Muscle of leg (tissue), 11 donors: ENCODE measurements around the gene ABCC3. TPM values are rescaled to one million over a fixed set of nuclear protein-coding genes. Genes with fewer than 3 reads are reported as not detected.
"Not testable (repeated sequence)": the region's sequence is repeated elsewhere in the genome, so short reads cannot be mapped to it uniquely, and the experiment has no call there.

Experiments
- DNase-seq: peaks from one replicate; pipeline ENCODE4 v3.0.0; 2013
- H3K27ac ChIP-seq: one replicate; pipeline ENCODE4 v1.5.1; 2013; ENCODE audit warnings: mild to moderate bottlenecking, low read length, control low read depth
- H3K27me3 ChIP-seq: one replicate; pipeline ENCODE4 v1.6.1; 2013; ENCODE audit warnings: low read length; ENCODE audit not compliant: control insufficient read depth, insufficient read depth
- H3K36me3 ChIP-seq: one replicate; pipeline ENCODE4 v1.6.1; 2013; ENCODE audit warnings: low read length; ENCODE audit not compliant: control insufficient read depth, insufficient read depth
- H3K4me1 ChIP-seq: one replicate; pipeline ENCODE4 v1.6.1; 2013; ENCODE audit warnings: low read length; ENCODE audit not compliant: control insufficient read depth, insufficient read depth
- H3K4me3 ChIP-seq: one replicate; pipeline ENCODE4 v1.5.1; 2013; ENCODE audit warnings: low read length, control low read depth
- H3K9me3 ChIP-seq: replicated peaks from 2 replicates; pipeline ENCODE4 v1.6.1; 2013; ENCODE audit warnings: low read depth, low read length; ENCODE audit not compliant: control insufficient read depth
- WGBS: methylation state at CpG from one replicate; pipeline ENCODE4 v1.1.5; 2013; ENCODE audit warnings: missing lambda C conversion rate; ENCODE audit not compliant: insufficient coverage; 5-methylcytosine and 5-hydroxymethylcytosine counted together
- polyA plus RNA-seq, 8 donors: library from polyadenylated mRNA; unstranded; fragments of 120-200 nt; gene quantifications; one replicate each; pipeline versions ENCODE4 v1.2.1 to v1.2.3, GENCODE V29; 2013; ENCODE audit warnings: inconsistent platforms in 1 of 8, low replicate concordance in 1 of 8; ENCODE audit not compliant: insufficient read length in 8 of 8, insufficient read depth in 1 of 8
- total RNA-seq: library from RNA; stranded (reverse); fragments of 120-200 nt; gene quantifications from one replicate; pipeline ENCODE4 v1.2.4, GENCODE V29; 2013

ABCC3 gene
- total and polyA plus RNA-seq, 9 donors: 0.24 to 8.0 (median 0.39) TPM

DNA sequence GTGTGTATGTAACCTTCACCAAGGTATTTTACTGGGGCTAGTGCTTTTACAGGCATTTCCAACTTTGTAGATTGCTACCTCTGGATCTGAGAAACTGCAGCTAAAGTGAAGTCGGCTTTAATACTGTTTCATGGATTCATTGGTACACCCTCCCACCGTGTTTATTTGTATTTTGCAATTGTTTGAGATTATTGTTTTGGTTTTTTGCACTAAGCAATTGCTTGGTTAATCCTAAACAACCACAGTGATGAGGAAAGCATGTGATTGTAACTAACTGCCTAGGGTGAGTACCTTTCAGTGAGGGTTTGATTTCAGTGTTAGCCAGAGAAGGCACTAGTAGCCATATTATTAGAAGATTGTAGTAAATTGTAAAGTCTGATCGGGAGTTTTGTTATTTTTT is 88.1 kb downstream of the ABCC3 start:
- WGBS: no CpG with 5 or more reads among the region's 3 CpGs
- Histone ChIP-seq H3K36me3 (no peaks in the 10 kb centered on the region), H3K27me3 (no peaks in the 10 kb centered on the region), H3K27ac (no peak overlapping the region), H3K9me3 (no peaks in the 10 kb centered on the region), H3K4me3 (no peak overlapping the region), H3K4me1 (peaks cover 11% of the 10 kb centered on the region)
- no peak for DNase-seq

DNA sequence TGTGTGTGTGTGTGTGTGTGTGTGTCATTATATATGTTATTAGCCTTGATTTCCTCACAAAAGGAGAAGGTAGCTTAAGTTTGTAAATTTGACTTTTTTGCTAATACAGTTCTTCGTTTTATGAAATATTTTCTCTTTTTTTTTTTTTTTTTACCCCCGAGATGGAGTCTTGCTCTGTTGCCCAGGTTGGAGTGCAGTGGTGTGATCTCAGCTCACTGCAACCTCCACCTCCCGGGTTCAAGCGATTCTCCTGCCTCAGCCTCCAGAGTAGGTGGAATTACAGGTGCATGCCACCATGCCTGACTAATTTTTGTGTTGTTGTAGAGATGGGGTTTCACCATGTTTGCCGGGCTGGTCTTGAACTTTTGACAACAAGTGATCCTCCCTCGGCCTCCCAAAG is 89.9 kb downstream of the ABCC3 start:
- H3K27ac ChIP-seq, H3K4me1 ChIP-seq, DNase-seq, H3K36me3 ChIP-seq, H3K27me3 ChIP-seq, H3K9me3 ChIP-seq, H3K4me3 ChIP-seq: not testable (repeated sequence)
- 92% methylated on average over 2 of the region's 6 CpGs for WGBS

DNA sequence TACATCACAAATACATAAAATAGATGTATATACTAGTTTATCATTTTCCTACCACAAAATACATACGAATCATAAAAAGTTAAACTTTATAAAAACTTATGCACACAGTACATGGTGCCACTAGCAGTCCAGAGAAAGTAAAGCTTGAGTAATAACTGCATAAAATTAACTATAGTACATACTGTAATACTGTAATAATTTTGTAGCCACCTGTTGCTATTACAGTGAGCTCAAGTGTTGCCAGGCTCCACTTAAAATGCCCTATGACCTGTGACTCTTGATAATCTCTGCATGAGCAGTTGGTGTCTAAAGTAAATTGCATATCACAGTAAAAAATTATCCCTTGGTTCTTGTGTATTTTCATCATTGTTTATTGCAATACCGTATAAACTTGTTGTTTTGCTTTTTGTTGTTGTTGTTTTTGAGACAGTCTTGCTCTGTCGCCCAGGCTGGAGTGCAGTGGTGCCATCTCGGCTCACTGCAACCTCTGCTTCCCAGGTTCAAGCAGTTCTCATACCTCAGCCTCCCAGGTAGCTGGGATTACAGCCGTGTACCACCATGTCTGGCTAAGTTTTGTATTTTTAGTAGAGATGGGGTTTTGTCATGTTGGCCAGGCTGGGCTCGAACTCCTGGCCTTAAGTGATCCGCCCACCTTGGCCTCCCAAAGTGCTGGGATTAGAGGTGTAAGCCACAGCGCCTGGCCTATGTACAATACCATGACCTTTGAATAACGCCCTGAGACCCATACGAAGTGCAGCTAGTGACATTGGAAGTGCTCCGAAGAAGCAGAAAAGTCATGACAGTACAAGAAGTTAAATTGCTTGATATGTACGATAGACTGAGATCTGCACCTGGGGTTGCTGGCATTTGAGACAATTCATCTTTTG is 91.3 kb downstream of the ABCC3 start:
- Histone ChIP-seq H3K36me3 (no peaks in the 10 kb centered on the region), H3K27ac (no peak overlapping the region), H3K9me3 (no peaks in the 10 kb centered on the region), H3K27me3 (no peaks in the 10 kb centered on the region), H3K4me1 (peaks cover 6% of the 10 kb centered on the region), H3K4me3 (no peak overlapping the region)
- DNase-seq: no peak
- WGBS: 70% methylated on average over 6 of the region's 12 CpGs

DNA sequence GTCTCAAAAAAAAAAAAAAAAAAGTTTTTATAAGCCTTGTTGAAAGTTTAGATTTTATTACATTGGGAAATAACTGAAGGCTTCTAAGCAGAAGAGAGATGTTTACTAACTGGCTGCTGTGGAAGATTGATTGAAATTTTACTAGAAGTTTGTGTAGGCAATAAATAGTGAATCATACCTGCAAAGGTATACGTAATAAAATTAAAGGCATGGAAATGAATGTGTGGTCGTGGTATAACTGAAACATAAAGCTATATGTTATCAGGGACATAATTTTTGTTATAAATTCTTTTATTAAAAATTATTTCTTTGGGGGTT is 93.4 kb downstream of the ABCC3 start:
- peaks cover 3% of the 10 kb centered on the region for H3K4me1 ChIP-seq

DNA sequence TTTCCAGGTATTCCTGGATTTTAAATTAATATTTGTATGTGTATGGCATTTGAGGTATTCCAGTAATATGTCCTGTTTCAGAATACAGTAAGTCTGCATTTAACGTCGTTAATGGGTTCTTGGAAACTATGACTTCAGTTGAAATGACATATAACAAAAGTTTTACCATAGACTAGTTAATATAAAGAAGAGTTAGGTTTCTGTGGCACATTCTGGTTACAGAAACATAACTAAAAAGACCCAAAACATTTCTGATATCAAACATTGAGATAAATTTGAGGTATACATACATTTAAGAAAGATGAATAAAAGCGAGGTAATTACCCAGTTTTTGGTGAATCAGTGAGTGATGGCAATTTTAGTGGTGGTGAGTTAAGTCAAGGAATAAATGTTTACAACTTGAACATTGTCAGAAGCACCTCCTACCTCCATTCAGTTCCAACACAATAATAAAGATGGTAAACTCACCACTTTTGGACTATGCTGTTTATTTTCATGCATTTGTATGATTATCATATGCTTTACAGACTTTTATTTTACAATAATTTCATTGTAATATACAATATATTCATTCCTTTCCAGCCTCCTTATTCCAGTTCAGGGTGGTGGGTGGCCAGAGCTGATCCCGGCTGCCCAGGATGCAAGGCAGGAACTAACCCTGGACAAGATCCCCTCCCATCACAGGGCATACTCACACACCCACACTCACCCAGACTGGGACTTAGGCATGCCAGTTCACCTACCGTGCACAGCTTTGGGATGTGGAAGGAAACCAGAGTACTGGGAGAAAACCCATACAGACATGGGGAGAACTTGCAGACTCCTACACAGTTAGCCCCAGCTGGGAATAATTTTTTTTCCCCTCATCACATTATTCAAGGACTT is 94.4 kb downstream of the ABCC3 start:
- H3K4me1 ChIP-seq: peaks cover 3% of the 10 kb centered on the region
- H3K36me3 ChIP-seq: no peaks in the 10 kb centered on the region
- no peaks in the 10 kb centered on the region for H3K27me3 ChIP-seq
- H3K9me3 ChIP-seq: no peaks in the 10 kb centered on the region
- no peak overlapping the region for H3K4me3 ChIP-seq
- no peak overlapping the region for H3K27ac ChIP-seq
- WGBS: no CpG with 5 or more reads among the region's 5 CpGs
- DNase-seq: no peak

More for the DNA sequence above, 93.4 kb downstream of the ABCC3 start:
- no peak overlapping the region for H3K4me3 ChIP-seq
- no peak for DNase-seq
- H3K27me3 ChIP-seq: no peaks in the 10 kb centered on the region
- no peaks in the 10 kb centered on the region for H3K36me3 ChIP-seq
- H3K9me3 ChIP-seq: no peaks in the 10 kb centered on the region
- no CpG with 5 or more reads among the region's 2 CpGs for WGBS
- no peak overlapping the region for H3K27ac ChIP-seq

DNA sequence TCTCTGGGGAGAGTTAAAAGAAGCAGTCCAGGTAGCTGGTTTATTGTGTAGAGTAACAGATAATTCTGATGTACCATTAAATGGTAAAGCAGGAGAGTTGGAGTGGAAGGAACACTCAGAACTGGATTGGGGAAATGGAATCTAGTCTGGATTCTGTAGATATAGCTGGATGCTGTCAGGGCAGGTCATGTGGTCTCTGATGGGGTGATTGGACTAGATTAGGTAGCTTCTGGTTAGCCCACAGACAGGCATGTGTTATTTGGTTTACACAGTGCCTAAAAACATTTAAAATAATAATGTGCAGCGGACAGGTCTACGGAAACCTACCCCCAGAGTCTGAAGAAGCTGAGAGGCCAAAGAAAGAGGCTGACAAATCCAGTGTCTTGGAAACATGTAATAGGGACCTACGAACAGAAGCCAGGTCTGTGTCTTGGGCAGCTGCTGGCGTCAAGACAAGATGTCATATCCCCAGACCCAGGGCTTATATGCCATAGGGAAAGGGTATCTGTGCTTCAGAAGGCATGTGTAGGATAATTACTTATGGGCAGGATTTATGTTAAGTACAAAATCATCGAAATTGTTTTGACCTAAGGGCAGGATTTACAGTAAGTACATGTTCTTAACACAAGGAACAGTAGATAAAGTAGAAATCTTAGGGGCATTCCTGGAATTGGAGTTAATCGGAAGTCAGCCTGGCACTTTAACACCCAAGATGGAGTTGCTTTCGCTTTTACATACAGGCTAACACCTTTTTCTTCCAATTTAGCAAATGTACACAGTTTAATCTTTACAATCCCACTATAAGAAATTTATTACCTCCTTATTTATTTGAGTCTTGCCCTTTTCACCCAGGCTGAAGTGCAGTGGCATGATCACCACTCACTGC is 97.1 kb downstream of the ABCC3 start:
- H3K4me3 ChIP-seq: no peak overlapping the region
- H3K9me3 ChIP-seq: no peaks in the 10 kb centered on the region
- WGBS: 79% methylated on average over 4 of the region's 7 CpGs
- DNase-seq: no peak
- no peaks in the 10 kb centered on the region for H3K27me3 ChIP-seq
- no peaks in the 10 kb centered on the region for H3K36me3 ChIP-seq
- no peak overlapping the region for H3K27ac ChIP-seq
- no peaks in the 10 kb centered on the region for H3K4me1 ChIP-seq

DNA sequence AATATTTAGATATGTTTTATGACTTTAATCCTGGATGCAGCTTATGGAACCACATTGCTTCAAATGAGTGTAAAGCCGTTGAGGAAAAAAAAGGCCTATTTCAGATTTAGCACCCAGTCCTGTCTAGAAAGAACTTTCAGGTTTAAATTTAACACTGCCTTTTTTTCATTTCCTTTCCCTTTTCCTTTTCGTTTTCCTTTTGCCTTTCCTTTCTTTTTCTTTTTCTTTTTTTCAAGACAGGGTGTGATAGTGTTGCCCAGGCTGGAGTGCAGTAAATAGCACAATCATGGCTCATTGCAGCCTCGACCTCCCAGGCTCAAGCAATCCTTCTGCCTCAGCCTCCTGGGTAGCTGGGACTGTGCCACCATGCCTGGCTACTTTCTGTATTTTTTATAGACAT is 100.6 kb downstream of the ABCC3 start:
- H3K9me3 ChIP-seq: no peaks in the 10 kb centered on the region
- H3K36me3 ChIP-seq: peaks cover 12% of the 10 kb centered on the region
- H3K27ac ChIP-seq: no peak overlapping the region
- H3K4me3 ChIP-seq: no peak overlapping the region
- 86% methylated on average over 1 of the region's 3 CpGs for WGBS
- H3K27me3 ChIP-seq: no peaks in the 10 kb centered on the region
- DNase-seq: no peak
- no peaks in the 10 kb centered on the region for H3K4me1 ChIP-seq

DNA sequence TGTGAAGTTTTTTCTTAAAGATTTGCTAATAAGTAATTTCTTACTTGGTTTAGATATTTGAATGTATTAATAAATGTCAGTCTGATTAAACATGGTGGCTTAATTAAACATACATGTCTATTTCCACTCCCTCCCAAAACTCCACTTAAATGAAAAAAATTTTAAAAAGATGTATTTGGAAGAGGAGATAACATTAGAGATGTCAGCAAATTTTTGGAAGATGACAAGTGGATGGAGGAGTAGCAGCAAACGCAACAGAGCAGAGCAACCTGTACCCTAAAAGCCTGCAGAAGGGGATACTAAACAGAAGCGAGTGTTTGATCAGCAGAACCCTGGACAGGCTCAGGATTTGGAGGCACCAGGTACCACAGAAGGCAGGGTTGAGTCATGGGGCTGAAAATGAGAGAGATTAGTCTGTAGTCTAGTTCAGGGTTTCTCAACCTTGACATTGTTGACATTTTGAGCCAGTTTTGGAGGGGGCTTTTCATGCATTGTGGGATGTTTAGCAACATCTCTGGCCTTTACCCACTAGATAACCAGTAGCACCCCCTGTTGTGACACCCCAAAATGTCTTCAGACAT is 102.5 kb downstream of the ABCC3 start:
- no peaks in the 10 kb centered on the region for H3K9me3 ChIP-seq
- H3K4me3 ChIP-seq: no peak overlapping the region
- 96% methylated on average over 2 of the region's 2 CpGs for WGBS
- no peaks in the 10 kb centered on the region for H3K27me3 ChIP-seq
- DNase-seq: no peak
- no peak overlapping the region for H3K27ac ChIP-seq
- H3K36me3 ChIP-seq: peaks cover 27% of the 10 kb centered on the region
- H3K4me1 ChIP-seq: no peaks in the 10 kb centered on the region

DNA sequence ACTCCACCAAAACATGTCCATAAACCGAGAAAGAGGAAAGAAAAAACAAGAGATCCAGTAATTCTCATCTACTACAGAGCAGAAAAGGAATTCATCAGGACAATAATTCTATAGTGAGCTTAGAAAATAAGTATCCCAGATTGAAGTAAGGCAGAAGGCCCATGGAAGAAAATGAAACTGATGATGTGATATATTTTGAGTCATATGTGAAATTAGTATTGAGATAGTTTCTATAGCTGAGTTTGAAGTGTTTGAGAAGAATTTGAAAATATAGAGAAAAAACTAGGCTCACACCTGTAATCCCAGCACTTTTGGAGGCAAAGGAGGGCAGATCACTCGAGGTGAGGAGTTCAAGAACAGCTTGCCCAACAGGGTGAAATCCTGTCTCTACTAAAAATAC is 104.4 kb downstream of the ABCC3 start:
- no peak for DNase-seq
- no peak overlapping the region for H3K27ac ChIP-seq
- no peaks in the 10 kb centered on the region for H3K27me3 ChIP-seq
- H3K4me3 ChIP-seq: no peak overlapping the region
- WGBS: no CpG with 5 or more reads among the region's 2 CpGs
- peaks cover 40% of the 10 kb centered on the region for H3K36me3 ChIP-seq
- H3K4me1 ChIP-seq: no peaks in the 10 kb centered on the region
- no peaks in the 10 kb centered on the region for H3K9me3 ChIP-seq
